Kidney tubule cell (primary cell): ENCODE data around the gene SCYGR2.
A peak's percentile ranks its signal among the peaks of the same experiment; 100 is the strongest.
"Not testable (repeated sequence)": the region's sequence is repeated elsewhere in the genome, so short reads cannot be mapped to it uniquely, and the experiment has no call there.

Source experiments
- DNase-seq: peaks from one replicate; pipeline ENCODE4 v3.0.0-alpha.2; 2018; ENCODE audit warnings: low spot score

Gene SCYGR2, protein sequence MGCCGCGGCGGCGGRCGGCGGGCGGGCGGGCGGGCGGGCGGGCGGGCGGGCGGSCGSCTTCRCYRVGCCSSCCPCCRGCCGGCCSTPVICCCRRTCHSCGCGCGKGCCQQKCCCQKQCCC

GRCh38 chr2:227598835-227599503 lies at the start of gene SCYGR2:
Gene SCYGR2 (plus strand): TSS chr2:227598893. CDS start chr2:227598893, 0 bp downstream.
- not testable (repeated sequence) for DNase-seq

DNA sequence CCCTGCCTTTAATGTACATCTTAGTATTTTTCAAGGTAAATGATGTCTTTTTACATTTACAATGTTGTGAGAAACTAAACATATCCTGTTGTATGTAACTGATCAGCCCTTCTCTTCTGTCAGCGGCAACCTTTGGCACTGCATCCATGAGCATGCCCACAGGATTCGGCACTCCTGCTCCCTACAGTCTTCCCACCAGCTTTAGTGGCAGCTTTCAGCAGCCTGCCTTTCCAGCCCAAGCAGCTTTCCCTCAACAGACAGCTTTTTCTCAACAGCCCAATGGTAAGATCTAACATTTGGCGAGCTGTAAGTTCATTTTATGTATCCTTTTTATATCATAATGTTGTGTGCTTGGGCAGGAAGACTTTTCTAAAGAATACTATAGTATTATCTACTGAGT lies 46.9 kb upstream of the SCYGR2 start:
- DNase-seq: no peak

DNA sequence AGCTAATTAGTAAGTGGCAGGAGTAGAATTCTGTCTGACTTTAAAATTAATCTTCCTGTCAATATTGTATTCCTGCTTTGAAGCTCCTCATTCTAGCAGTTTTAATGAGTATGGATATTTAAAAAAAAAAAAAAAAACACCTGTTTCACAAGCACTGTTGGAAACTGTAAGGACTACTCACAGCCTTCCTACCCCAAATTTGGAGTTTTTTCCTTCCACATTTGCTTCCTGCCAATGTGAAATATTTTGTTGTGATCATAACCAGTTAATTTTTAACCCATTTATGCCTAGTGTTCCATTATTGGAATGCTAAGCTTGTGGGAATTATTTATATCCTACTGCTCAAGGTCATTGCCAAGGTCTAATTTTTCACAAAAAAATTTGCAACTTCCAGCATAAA lies 36.1 kb upstream of the SCYGR2 start:
- no peak for DNase-seq

DNA sequence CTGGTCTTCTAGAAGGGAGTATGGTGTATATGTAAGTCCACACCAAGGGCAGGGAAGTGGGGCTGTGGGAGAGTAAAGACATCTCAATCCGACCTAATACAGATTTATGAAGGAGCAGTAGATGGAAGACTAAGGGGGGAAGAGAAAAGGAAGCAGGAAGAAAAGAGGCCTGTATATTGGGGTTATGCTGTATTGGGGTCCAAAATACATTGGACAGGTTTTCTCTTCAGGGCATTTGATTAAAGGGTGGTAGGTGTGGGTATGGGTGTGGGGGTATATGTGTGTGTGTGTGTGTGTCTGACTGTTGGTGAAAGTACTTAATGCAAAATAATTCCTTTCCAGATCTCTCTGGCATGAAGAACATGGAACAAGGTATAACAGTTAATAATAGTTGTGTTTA lies 33.6 kb upstream of the SCYGR2 start:
- DNase-seq: no peak

GRCh38 chr2:227566012-227566411 lies 32.7 kb upstream of the SCYGR2 start:
- DNase-seq: no peak

- DNase-seq: no peak
Measured at GRCh38 chr2:227568852-227569169, 29.9 kb upstream of the SCYGR2 start.

- peak; percentile 8 for DNase-seq
Measured at GRCh38 chr2:227570615-227571014, 28.1 kb upstream of the SCYGR2 start.

- DNase-seq: peak; percentile 12
Measured at GRCh38 chr2:227576110-227576509, 22.6 kb upstream of the SCYGR2 start.

DNA sequence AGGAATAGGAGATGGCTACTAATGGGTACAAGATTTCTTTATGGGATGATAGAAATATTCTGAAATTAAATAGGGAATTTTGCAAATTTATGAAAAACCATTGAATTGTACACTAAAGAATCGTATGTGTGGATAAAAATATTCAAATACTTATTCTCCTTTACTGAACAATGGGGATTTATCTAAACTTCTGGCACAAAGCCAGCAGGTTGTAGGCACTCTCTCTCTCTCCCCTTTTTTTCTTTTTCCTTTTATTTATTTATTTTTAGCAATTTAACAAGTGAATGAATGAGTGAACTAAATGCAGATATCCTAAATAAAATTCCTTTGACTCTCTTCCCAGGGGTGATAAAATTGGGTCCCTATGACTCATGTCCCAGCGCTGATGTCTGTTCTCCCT lies 21.9 kb upstream of the SCYGR2 start:
- no peak for DNase-seq

GRCh38 chr2:227577555-227577954 lies 21.1 kb upstream of the SCYGR2 start:
- DNase-seq: no peak

DNA sequence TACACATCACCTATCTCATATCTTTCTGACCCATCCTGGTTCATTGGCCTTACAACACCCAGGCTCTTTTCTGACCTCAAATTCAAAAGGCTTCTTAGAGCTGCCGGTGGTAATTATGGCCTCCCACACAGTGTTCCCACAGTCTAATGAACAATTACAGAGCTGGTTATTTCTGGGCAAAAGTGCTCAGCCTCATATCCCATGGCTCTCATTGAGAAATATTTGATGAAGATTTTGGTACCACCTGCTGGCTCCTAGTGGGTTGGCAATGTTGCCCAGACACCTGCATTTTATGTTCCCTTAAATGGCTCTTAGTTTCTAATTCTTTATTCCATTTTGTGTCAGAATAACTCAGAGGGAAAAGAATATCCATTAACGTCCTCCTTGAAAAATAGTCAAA lies 20.1 kb upstream of the SCYGR2 start:
- DNase-seq: no peak

- no peak for DNase-seq
Measured at GRCh38 chr2:227579791-227580190, 18.9 kb upstream of the SCYGR2 start.

GRCh38 chr2:227582369-227582768 lies 16.3 kb upstream of the SCYGR2 start:
- DNase-seq: no peak

GRCh38 chr2:227592694-227593387 lies 5.9 kb upstream of the SCYGR2 start:
- no peak for DNase-seq

DNA sequence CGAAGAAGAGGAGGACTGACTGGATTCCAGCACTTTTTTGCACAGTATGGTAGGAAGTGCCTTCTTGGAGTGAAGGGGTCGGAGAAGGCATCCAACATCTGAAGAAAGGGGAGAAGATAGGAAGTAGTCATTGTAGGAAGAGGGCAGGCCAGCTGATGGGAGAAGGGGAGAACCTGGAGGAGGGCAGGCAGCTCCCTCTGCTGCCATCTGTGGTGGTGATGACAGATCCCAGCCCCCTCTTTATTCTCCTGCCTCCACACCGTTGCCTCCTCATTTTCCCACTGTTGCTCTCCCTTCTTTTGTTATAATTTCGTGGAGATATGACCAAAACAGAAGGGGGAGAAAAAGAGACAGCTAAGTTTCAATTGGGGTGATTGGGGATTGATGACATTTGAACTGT lies 2.9 kb upstream of the SCYGR2 start:
- DNase-seq: no peak

GRCh38 chr2:227597036-227597435 lies 1.7 kb upstream of the SCYGR2 start:
- no peak for DNase-seq

DNA sequence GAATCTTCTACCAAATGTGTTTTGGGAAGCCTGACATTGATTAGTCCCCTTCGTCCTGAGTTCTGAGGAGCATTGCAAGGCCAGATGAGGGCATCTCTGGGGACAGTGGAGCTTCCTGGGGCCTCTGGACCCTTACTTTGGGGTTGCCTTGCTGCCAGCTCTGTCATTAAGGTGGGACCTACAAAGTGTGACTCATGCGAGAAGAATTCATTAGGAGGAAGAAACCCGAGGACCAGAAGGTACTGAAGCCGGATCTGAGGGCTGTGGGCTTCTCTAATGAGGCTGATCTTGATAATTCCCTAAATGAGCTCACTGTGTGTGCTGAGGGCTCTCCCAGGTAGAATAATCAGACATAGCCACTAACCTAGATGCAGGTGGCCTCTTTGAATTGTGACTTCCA lies 695 bp upstream of the SCYGR2 start:
- DNase-seq: peak; percentile 39

DNA sequence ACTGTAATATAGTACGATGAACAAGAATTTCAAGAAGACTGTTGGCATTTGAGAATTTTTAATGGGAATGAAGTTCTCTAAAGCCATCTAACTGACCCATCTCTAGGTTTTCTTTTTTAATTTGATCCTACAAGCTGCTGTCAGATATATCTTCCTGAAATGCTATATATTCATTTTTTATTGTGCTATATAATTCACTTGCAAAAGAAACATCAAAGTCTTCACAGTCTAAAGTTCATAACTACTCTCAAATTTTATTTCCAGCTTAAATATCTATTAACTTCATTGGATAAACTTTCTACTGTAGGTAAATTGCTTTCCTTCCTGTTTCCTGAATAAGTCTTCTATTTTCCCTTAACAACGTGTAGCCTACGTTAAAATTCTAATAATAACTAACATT lies 3.7 kb downstream of the SCYGR2 start:
- DNase-seq: no peak

DNA sequence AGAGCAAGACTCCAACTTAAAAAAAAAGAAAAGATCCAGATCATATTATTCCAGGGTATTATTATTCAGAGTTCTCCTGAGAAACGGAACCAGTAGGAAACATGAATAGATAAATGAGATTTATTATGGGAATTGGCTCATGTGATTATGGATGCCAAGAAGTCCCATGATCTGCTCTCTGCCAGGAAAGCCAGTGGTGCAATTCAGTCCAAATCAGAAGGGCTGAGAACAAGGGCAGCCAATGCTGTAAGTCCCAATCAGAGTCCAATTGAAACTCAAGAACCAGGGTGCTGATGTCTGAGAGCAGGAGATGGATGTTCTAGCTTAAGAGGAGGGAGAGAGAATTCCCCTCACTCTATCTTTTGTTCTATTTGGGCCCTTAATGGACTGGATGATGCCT lies 7.8 kb downstream of the SCYGR2 start:
- DNase-seq: no peak

DNA sequence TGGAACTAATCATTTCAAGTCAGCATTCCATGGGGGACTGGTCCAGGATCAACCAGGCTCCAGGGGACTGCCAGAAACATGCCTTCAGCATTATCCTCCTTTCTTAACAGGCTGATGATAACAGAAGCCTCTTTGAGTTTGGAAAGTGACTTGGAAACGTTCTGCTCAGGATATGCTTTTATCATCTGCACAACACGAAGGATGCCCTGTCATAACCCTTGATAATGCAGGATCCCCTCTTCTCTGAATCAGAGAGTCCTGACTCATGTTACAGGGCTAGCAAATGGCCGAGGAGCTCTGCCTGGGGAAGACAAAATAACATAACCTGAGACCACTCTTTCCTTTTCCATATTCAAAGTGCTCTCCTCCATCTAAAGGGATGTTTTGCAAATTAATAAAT lies 9.2 kb downstream of the SCYGR2 start:
- no peak for DNase-seq

GRCh38 chr2:227608561-227609338 lies 10.1 kb downstream of the SCYGR2 start:
- DNase-seq: no peak

DNA sequence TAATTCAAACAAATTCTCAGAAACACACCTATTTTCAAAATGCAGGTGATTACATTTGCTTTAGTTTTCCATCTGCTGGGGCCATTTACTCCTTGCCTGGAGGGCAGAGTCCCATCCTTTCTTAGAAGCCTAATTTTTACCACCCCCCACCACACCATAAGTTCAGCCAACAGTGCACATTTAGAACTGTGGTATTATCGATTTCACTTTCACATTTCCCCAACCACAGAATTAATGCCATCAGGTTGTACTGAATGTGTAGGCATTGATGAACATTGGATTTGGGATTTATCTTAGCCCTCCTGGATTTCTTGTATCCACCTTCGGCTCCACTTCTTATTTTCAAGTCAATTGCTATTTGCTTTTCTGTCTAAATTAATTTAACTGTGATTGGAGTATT lies 11.4 kb downstream of the SCYGR2 start:
- no peak for DNase-seq
